ENCODE data around the gene SYDE1. TPM values are rescaled to one million over a fixed set of nuclear protein-coding genes. Genes with fewer than 3 reads are reported as not detected.

SYDE1 gene
- polyA plus RNA-seq, 1 donor from 2014 or later, result not detected

DNA sequence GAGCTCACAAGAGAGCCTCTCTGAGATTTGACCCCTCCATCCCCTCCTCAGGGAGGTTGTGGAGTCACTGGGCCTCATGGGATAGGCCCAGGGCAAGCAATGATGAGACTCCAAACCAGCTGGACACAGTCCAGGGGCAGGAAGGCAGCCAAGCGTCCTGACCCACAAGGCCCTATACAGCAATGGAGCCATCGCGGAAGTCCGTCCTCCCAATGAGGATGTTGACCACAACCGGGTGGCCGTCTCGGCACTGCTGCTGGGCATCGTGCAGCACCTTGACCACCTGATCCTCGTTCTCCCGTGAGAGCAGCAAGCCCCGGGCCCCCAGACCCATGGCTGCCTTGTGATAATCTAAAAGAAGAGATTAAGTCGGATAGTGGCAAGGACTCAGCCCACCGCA, 7.9 kb downstream of the SYDE1 start:
- Mint-ChIP-seq H3K9me3 (no peaks in the 10 kb centered on the region), H3K27ac (no peak overlapping the region), H3K4me1 (no peaks in the 10 kb centered on the region)

DNA sequence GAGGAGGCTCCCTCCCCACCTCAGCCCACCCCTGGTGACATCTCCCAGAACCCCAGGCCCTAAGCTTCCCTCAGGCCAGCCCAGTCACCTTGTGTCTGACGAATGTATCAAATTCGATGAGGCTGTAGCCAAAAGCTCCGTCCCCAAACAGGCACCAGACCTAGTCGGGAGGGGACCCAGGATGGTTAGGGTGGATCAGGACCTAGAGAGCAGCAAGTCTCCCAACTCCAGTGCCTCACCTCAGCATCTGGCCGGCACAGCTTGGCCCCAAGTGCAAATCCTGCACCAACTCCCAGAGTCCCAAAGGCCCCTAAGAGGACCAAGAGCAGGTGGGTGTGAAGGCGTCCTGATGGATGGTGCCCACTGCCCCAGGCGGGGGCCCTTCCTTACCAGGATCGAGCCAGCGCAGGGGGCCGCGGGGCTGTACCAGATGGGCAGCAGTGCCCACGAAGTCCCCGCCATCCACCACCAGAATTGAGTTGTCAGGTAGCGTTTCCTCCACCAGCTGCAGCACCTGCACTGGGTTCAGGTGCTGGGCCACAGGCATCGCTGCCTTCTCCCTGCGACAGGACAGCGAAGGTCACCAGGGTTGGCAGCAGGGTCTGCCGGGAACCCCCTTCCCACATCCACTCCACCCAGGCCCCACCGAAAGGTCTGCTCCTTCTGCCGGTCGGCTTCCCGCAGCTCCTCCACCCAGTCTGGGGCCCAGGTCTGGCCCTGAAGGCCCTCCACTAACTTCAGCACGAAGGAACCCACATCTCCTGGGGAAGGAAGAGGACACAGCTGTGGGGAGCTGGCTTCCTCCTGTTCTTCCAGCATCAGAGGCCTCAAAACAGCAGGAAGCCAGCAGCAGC, 8.8 kb downstream of the SYDE1 start:
- Mint-ChIP-seq H3K9me3 (no peaks in the 10 kb centered on the region), H3K27me3 (no peaks in the 10 kb centered on the region), H3K4me1 (peaks cover 0 to 5% (median 1%) of the 10 kb centered on the region in 3 donors), H3K4me3 (no peak overlapping the region), H3K27ac (no peak overlapping the region), H3K36me3 (peaks cover 3% of the 10 kb centered on the region)

More for the DNA sequence above, 7.9 kb downstream of the SYDE1 start:
- H3K36me3 Mint-ChIP-seq, result peaks cover 2% of the 10 kb centered on the region
- H3K4me3 Mint-ChIP-seq, result no peak overlapping the region
- no peaks in the 10 kb centered on the region for H3K27me3 Mint-ChIP-seq

DNA sequence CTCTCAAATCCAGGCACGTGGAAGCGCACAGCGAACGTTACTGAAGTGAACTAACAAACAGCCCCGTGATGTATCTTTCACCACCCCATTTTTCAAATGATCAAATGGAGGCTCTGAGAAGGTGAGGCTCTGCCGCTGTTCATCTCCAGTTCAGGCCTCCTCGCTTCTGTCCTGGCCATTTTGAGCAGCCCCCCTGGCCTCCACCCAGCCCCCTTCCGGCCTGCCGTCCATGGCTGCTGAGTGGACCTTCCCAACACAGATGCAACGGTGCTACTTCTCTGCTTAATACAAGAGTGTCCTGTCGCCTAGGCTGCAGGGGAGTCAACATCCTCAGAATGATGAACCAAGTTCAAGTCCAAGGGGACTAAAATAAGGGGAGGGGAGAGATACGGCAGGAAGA, 9.7 kb downstream of the SYDE1 start:
- Mint-ChIP-seq H3K27ac (no peak overlapping the region), H3K4me1 (peaks cover 0 to 5% (median 1%) of the 10 kb centered on the region in 3 donors), H3K36me3 (peaks cover 7% of the 10 kb centered on the region)

DNA sequence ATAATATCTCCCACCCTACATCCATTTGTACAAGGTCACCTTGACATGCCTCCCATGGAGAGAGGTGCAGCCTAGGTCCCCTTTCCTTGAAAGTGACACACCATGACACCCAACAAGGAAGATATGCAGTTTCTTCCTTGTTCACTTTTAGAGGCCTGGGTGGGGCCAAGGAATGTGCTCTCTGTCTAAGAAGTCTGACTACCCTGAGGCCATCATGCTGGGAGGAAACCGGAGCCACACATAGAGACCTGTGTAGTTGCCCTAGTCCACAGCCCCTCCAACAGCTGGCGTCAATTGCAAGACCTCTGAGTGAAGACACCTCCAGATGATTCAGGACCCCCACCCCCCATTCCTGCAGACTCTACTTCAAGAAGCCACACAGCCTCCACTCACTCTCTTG, 11.0 kb downstream of the SYDE1 start:
- peak overlapping the region in 1 of 4 donors; percentile 35 for H3K4me3 Mint-ChIP-seq
- no peaks in the 10 kb centered on the region for H3K9me3 Mint-ChIP-seq
- H3K27ac Mint-ChIP-seq, result no peak overlapping the region
- no peaks in the 10 kb centered on the region for H3K27me3 Mint-ChIP-seq
- peaks cover 0 to 5% (median 1%) of the 10 kb centered on the region in 3 donors for H3K4me1 Mint-ChIP-seq
- peaks cover 7% of the 10 kb centered on the region for H3K36me3 Mint-ChIP-seq

More for the DNA sequence above, 9.7 kb downstream of the SYDE1 start:
- Mint-ChIP-seq H3K27me3 (no peaks in the 10 kb centered on the region), H3K4me3 (peak overlapping the region in 1 of 4 donors; percentile 26), H3K9me3 (no peaks in the 10 kb centered on the region)

DNA sequence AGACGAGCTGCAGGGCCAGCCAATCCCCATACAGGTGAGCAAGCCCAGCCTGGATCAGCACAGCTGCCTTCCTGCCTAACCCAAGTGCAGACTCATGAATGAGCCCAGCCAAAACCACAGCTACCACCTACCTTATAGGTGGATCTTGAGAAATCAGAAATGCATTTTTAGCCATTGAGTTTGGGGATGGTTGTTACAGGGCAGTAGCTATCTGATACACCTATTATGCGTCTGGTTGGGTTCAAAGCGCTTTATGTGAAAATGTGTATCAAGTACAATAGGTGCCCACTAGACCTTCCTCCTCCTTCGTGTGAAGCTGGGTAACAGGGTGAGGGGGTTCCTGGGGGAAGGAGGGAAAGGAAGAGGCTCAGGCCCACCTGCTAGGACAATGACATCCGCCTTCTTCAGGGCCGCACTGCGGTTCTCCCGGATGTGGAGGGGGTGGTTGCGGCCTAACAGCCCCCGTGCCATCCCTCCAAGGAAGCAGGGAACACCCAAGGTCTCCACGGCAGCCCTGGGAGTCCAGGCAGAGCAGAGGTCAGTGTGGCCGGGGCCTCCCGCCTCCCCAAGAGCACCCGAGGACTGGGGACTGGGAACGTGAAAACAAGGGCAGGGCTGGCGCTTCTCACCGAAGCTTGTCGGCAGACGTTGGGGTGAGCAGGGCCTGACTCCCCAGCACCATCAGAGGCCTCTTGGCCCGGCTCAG, 11.7 kb downstream of the SYDE1 start:
- Mint-ChIP-seq H3K27me3 (no peaks in the 10 kb centered on the region), H3K9me3 (no peaks in the 10 kb centered on the region), H3K27ac (no peak overlapping the region), H3K4me1 (peaks cover under 1 to 9% (median 1%) of the 10 kb centered on the region in 3 donors), H3K36me3 (peaks cover 7% of the 10 kb centered on the region), H3K4me3 (peak overlapping the region in 1 of 4 donors; percentile 35)

DNA sequence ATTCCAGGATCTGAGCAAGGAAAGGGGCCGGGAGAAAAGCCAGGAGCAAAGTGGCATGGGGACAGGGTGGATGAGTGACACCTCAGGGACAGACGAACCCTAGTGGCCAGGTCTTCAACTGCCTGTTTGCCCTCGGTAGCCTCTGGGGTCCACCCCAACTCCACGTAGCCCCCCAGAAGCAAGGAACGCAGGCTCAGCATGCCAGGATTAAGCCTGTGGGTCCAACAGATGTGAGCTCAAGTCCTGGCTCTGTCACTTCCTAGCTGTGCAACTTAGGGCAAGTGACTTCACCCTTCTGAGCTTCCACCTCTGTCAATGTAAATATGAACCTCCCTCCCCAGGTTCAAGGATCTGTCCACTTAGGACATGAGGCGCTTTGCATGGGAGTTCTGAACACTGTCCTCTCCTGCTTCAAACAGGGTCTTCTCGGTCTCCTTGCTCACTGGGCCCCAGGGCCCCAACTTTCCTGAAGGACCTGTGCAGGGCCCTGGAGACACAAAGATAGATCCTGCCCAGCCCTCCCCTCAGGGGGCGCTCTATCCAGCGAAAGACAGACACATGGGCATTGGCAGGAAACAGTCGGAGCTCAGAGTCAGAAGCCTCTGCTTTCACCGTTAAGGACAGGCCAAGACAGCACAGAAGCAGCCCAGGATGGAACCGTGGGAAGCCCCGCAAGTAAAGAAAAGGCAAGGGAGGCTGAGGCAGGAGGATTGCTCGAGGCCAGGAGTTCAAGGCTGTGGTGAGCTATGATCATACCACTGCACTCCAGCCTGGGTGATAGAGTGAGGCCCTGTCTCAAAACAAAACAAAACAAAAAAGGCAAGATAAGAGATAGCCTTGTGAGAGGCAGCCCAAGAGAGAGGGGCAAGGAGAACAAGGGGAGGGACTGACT, 13.2 kb downstream of the SYDE1 start:
- H3K4me1 Mint-ChIP-seq, result peaks cover 5 to 19% (median 9%) of the 10 kb centered on the region in 3 donors
- no peaks in the 10 kb centered on the region for H3K9me3 Mint-ChIP-seq
- peak overlapping the region in 1 of 3 donors; percentile 86 for H3K27ac Mint-ChIP-seq
- peak overlapping the region in 2 of 4 donors; percentile 10 to 72 for H3K4me3 Mint-ChIP-seq
- no peaks in the 10 kb centered on the region for H3K27me3 Mint-ChIP-seq
- H3K36me3 Mint-ChIP-seq, result peaks cover 7% of the 10 kb centered on the region

DNA sequence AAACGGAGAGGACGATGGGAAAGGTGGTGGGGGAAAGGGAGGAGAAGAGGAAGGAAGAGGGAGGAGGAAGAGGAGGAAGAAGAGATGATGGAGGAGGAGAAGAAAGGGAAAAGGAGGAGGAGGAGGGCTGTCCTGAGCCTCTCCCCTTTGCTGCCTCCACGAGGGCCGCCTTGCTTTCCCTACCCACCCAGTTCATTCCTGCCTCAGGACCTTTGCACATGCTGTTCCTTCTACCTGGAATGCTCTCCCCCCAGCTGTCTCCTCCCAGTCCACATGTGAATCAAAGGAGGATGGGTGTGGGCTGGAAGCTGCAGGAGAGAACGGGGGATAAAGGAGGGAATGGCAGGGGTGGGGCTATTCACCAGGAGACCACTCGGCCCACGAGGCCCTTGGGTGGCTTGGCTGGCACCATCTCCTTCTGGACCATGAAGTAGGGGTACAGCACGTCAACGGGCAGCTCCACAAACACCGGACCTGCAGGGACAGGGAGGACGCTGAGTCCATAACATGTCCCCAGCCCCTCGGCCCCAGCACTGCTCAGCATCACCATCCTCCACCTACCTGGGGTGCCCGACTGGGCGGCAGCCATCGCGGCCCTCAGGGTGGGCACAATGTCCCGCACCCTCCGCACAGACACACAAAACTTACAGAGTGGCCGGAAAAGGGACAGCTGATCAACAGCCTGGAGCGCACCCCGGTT, 15.3 kb downstream of the SYDE1 start:
- peaks cover 7 to 24% (median 9%) of the 10 kb centered on the region in 3 donors for H3K4me1 Mint-ChIP-seq
- no peak overlapping the region for H3K27ac Mint-ChIP-seq
- H3K36me3 Mint-ChIP-seq, result peaks cover 7% of the 10 kb centered on the region
- H3K4me3 Mint-ChIP-seq, result peak overlapping the region in 1 of 4 donors; percentile 31
- no peaks in the 10 kb centered on the region for H3K27me3 Mint-ChIP-seq
- H3K9me3 Mint-ChIP-seq, result no peaks in the 10 kb centered on the region

DNA sequence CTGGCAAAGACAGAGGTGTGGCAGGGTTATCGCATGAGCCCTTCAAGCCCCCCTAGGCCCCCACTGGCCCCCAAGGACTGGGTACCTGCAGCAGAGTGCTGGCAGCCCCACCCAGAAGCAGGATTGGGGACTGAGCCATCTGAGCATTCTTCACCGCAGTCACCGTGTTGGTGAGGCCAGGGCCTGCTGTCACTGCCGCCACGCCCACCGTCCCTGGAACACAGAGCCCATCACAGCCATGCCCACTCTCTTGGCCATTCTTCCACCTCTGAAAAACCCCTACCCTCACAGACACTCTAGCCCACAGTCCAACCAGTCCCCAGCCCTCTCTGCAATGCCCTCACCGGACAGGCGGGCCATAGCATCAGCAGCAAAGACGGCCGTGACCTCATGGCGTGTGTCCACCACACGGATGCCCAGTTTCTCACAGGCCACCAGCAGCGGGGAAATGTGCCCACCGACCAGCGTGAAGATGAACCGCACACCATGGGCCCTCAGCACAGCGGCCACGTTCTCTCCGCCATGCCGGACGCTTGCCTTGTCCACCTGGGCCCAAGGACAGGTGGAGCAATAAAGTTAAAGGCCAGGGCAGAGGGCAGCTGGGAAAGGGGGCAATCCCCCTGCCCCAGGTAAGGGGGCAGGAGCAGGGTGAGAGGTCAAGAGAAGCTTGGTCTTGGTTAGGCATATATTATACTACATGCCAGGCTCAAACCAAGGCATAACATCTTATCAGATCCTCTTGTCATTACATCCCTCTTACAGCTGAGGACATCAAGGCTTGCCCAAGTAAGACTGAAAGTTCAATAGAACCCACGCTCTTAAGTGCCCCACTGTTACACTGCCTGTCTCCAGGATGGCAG, 16.1 kb downstream of the SYDE1 start:
- Mint-ChIP-seq H3K4me3 (peak overlapping the region; percentile 93 to 99 (median 98)), H3K27me3 (no peaks in the 10 kb centered on the region), H3K9me3 (no peaks in the 10 kb centered on the region), H3K36me3 (peaks cover 6% of the 10 kb centered on the region), H3K4me1 (peaks cover 7 to 24% (median 9%) of the 10 kb centered on the region in 3 donors), H3K27ac (peak overlapping the region in 1 of 3 donors; percentile 96)

DNA sequence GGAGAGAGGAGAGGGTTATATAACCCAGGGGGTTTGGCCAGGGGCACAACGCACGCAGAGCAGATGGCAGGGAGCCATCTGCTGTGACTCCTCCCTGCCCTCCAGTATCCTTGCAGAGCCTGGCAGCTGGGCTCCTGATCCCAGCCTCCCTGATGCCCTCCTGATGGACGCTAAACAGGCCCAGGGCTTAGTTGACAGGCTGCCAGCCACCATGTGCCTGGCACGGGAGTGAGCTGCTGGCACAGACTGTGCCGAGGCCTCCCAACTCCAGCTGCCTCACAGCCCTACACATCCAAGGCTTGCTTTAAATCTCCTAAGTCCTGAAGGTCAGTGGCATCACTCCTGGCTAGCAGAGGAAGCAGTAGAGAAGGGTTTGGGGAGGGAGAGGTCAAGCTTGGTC, 16.7 kb downstream of the SYDE1 start:
- Mint-ChIP-seq H3K27me3 (peaks cover under 1% of the 10 kb centered on the region), H3K9me3 (no peaks in the 10 kb centered on the region), H3K36me3 (peaks cover 6% of the 10 kb centered on the region), H3K4me3 (peak overlapping the region; percentile 93 to 99 (median 98)), H3K27ac (peak overlapping the region in 1 of 3 donors; percentile 96), H3K4me1 (peaks cover 7 to 24% (median 9%) of the 10 kb centered on the region in 3 donors)

DNA sequence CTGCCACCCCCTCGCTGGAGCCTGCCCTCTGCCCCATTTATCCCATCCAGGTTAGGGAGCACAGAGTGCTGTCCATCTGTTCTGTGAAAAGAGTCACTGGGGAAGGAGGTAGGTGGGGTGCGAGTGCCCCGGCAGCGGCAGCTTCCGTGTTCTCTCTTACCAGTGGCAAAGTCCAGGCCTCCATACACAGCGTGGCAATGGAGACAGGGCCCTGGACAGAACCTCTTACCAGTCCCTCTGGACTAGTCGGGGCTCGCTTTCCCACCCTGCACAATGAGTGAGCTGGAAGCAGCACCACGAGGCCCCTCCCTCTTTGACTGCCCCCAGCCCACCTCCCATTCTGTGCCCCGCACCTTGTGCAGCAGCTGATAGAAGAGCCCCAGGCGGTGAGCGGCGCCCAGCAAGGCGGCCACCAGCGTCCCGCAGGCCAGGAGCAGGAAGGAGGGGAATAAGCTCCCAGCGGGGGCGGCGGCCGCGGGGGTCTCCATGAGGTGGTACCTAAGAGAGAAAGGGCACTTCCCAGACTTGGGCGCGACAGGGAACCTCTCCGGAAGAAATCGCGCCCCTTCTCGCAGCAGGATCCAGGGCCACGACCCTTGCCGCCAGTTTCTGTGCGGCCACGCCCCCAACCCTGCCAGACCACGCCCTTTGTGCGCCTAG, 17.5 kb downstream of the SYDE1 start:
- Mint-ChIP-seq H3K4me1 (peaks cover 7 to 24% (median 9%) of the 10 kb centered on the region in 3 donors), H3K4me3 (peak overlapping the region; percentile 93 to 99 (median 98)), H3K27ac (peak overlapping the region; percentile 90 to 99 (median 96)), H3K36me3 (peaks cover 6% of the 10 kb centered on the region), H3K9me3 (no peaks in the 10 kb centered on the region), H3K27me3 (peaks cover 2% of the 10 kb centered on the region)

DNA sequence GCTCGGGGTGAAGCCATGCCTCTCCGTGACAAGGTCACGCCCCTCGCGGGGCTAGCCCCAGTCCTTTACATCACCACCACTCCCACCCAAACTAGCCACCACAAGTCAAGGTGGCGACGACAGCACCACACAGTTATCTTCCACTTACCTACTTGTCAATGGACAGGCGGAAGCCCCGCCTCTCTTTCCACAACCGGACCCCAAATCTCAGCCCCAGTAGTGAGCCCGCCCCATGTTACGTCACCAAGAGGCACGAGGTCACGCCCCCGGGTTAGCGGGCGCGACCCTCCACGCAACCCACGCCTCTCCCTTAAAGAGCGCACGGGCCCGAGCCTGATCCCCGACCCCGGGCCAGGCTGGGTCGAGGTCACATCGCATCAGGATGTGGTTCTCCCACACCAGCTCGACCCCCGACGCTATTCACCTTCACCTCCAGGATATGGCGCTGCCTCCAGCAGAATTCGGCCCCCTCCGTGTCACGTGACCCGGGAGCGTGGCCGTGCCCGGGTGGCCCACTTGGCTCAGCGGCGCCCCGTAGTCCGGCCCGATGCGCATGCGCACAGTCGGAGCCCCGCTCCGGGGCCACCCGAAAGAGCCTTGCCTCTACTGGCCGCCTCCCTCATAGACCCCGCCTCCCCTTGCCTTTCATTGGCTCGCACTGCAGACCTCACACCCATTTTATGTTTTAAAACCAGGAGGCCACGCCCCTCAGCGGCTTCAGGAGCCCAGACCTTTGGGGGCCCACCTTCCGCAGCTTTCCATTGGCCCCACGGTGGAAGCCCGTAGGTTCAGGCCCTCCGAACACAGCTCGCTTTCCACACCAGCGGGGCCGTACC, 18.2 kb downstream of the SYDE1 start:
- Mint-ChIP-seq H3K4me3 (peak overlapping the region; percentile 93 to 99 (median 98)), H3K36me3 (peaks cover 5% of the 10 kb centered on the region), H3K9me3 (no peaks in the 10 kb centered on the region), H3K4me1 (peaks cover 7 to 24% (median 9%) of the 10 kb centered on the region in 3 donors), H3K27ac (peak overlapping the region; percentile 90 to 99 (median 96)), H3K27me3 (peaks cover 2% of the 10 kb centered on the region)

All from IgD-negative memory B cell (primary cell).